IPS-11a (cell line): Measurements from ENCODE around the gene MRPS17.

ENCODE experiments used
- H3K4me3 ChIP-seq: one replicate; pipeline ENCODE4 v1.5.1; 2013; ENCODE audit warnings: low read depth, low read length, control low read depth

The MRPS17 gene

DNA sequence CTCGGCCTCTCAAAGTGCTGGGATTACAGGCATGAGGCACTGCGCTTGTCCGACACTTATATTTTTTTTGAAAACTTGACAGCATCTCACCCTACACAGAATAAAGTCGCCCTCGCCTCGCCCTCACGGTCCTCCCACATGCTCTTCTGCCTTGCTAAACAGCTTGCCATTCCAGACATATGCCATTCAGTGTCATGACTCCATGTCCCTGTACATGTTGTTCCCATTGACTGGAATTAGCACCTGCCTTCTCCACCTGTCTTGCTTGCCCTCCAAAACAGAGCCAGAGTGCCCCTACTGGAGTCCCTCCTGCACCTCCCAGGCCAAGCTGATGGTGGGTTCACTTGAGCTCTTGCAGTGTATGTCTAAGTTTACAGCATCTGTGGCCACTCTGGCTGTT is 18.9 kb downstream of the MRPS17 start:
- H3K4me3 ChIP-seq = no peak overlapping the region

DNA sequence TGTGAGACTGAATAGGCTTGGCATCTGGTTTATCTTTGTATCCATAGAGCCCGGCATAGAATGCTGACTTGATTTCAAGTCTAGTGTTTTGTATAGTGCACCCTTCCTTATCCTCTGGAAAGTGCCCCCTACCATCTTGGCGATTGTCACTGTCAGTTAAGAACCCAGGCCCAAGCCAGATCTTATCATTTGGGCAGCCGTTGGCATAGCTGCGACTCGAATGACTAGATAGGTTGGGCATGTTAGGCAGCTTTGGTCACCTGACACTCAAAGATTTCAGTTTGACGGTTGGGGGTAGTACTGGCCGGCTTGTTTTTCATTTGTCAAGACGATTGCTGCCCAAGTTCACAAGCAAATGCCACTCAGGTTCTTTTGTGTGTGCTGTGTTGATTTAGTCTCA is 19.3 kb downstream of the MRPS17 start:
- H3K4me3 ChIP-seq = no peak overlapping the region

DNA sequence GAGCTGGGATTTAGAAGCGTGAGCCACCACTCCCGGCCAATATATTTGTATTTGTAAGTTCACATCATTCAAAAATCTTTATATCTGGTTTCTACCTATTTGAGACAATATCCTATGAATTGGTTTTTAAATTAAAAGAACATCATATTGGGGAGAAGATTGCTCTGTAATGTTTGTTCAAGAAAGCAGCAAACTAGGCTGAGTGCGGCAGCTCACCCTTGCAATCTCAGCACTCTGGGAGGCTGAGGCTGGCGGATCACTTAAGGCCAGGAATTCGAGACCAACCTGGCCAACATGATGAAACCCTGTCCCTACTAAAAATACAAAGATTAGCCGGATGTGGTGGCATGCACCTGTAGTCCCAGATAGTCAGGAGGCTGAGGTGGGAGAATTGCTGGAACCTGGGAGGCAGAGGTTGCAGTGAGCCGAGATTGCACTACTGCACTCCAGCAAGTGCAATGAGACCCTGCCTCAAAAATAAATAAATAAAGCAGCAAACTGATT is 22.1 kb downstream of the MRPS17 start:
- no peak overlapping the region for H3K4me3 ChIP-seq

GRCh38 chr7:55975988-55976633 is 24.4 kb downstream of the MRPS17 start:
- H3K4me3 ChIP-seq = no peak overlapping the region

DNA sequence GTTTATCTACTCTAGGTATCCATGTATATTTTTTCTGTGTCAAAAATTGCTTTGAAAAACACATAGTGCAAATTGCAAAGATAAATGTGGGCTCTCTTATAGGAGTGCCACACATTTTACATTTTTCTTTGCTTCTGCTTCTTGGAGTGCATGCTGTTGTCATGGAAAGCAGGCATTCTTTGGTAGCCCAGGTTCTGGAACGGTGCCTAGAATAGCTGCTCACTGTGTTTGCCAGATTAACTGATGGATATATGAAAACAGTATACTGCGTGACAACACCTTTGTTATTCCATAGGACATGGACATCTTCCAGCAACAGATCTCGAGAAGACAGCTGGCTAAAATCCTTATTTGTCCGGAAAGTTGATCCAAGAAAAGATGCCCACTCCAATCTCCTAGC is 26.2 kb downstream of the MRPS17 start:
- H3K4me3 ChIP-seq = no peak overlapping the region

DNA sequence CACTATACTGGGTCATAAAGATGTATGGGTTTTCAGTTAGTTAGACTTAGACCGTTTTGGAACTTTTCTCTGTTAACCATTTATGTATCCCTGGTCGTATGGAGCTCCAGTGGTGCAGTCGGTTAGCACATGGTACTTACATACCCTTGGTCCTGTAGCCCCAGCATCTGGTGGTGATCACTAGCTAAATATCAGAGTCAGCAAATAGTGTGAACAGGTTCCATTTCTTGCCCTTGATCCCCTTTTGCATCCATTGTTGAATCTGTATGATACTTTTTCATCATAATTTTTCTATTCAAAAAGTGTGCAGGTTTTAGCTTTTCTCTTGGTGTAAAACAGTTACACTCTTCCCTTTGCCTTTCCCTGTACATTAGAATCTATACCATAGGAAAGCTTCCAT is 28.6 kb downstream of the MRPS17 start:
- no peak overlapping the region for H3K4me3 ChIP-seq

DNA sequence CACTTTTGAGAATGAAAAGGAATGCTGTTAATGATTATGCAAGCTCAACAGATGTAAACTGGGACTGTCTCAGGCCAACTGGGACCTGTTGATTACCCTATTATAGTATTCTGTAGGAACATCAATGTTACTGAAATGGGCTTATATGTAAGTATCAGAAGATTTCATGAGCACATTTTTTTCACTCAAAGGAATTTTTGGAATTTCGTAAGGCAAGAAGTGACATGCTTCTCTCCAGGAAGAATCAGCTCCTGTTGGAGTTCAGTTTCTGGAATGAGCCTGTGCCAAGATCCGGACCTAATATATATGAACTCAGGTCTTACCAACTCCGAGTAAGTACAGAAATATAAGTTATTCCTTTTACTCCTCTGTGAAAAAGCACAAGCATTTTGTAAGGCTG is 31.9 kb downstream of the MRPS17 start:
- no peak overlapping the region for H3K4me3 ChIP-seq

DNA sequence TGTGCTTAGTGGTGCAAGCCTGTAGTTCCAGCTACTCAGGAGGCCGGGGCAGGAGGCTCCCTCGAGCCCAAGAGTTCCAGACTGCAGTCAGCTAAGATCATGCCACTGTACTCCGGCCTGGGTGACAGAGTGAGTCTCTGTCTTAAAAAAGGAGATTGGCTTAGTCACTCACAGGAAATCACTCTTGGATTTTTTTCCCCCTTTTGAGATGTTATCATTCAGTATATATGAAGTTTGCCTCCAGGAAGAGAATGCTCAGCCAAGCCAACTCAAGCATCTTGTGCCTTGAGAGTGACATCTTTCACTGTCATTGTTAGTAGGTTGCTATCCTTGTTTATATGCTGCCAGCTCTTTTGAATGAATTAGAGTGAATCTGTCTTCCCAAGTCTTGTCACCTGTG is 40.7 kb downstream of the MRPS17 start:
- H3K4me3 ChIP-seq = no peak overlapping the region

DNA sequence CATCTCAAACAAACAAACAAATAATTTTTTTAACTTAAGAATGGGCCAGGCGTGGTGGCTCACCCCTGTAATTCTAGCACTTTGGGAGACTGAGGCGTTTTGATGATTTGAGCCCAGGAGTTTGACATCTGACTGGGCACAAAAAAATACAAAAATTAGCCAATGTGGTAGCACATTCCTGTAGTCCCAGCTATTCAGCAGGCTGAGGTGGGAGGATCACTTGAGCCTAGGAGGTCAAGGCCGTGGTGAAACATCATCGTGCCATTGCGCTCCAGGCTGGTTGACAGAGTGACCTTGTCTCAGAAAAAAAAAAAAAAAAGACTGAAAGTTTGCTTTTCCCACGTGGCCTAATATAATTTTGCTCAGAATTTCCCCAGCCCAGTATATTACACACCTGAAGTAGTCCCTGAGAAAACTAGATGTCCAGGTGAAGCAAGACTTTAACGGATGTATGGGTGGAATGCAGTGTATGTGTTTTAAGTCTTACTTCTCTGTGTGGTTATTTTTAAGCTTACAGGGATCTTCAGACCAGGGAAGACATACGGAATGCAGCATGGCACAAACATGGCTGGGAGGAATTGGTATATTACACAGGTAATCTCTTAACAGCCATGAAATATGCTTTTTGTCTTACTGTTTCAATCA is 45.3 kb downstream of the MRPS17 start:
- H3K4me3 ChIP-seq = no peak overlapping the region

DNA sequence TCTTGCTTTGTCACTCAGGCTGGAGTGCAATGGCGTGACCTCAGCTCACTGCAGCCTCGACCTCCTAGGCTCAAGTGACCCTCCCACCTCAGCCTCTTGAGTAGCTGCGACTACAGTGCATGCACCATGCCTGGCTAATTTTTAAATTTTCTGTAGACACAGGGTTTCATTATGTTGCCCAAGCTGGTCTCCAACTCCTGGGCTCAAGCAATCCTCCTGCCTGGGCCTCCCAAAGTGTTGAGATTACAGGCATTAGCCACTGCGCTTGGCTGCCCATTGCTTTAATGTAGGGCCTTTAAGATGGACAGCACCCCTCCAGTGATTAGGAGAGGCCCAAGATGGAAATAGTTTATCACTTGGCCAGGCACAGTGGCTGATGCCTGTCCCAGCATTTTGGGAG is 52.1 kb downstream of the MRPS17 start:
- no peak overlapping the region for H3K4me3 ChIP-seq
